Breast epithelium (tissue), 4 donors: ENCODE measurements around the gene GPATCH1. TPM values are rescaled to one million over a fixed set of nuclear protein-coding genes. Genes with fewer than 3 reads are reported as not detected.

Experiments used
- DNase-seq, 2 donors: peaks; one replicate each; pipeline ENCODE4 v3.0.0-alpha.2; 2019; ENCODE audit warnings: low spot score in 2 of 2
- H3K27ac ChIP-seq, 2 donors: fragments of 200-600 bp; sonication (generic) in 1 of 2; one replicate each; pipeline ENCODE4 v1.5.1; 2016 to 2019; ENCODE audit warnings: mild to moderate bottlenecking in 1 of 2
- H3K27me3 ChIP-seq, 2 donors: fragments of 200-600 bp; sonication (generic) in 1 of 2; one replicate each; pipeline versions ENCODE4 v1.5.1 to v1.6.0; 2017 to 2019; ENCODE audit warnings: control low read depth in 1 of 2, mild to moderate bottlenecking in 1 of 2
- H3K36me3 ChIP-seq: fragments of 200-600 bp; one replicate; pipeline ENCODE4 v1.5.1; 2019
- H3K4me1 ChIP-seq, 2 donors: fragments of 200-600 bp; sonication (generic); one replicate each; pipeline ENCODE4 v1.5.1; 2016 to 2019; ENCODE audit warnings: control low read depth in 1 of 2
- H3K4me3 ChIP-seq, 3 donors: fragments of 200-600 bp; sonication (generic); 1 replicate in 2 of 3; 2 replicates in 1 of 3; pipeline ENCODE4 v1.5.1; 2016 to 2019; ENCODE audit warnings: mild to moderate bottlenecking in 3 of 3, moderate library complexity in 2 of 3
- H3K9me3 ChIP-seq, 2 donors: fragments of 200-600 bp; sonication (generic) in 1 of 2; one replicate each; pipeline ENCODE4 v1.5.1; 2016 to 2019; ENCODE audit warnings: control low read depth in 1 of 2
- POLR2A ChIP-seq: fragments of 450-650 bp; IDR thresholded peaks from one replicate; pipeline ENCODE4 v1.6.1; 2016; ENCODE audit warnings: antibody characterized with exemption, mild to moderate bottlenecking, moderate library complexity
- POLR2AphosphoS5 ChIP-seq, 3 donors: sonication (generic); formaldehyde crosslinking; IDR thresholded peaks; one replicate each; pipeline ENCODE4 v1.6.1; 2017; ENCODE audit warnings: antibody characterized with exemption in 3 of 3
- intact Hi-C: fragments of 100-400 bp; cut with DNase I; formaldehyde crosslinking; loops from one replicate; pipeline ENCODE4 v1.15.1; 2023; ENCODE audit warnings: low total_unique reads
- total RNA-seq, 3 donors: library from RNA; depleted of rRNA; stranded (reverse); fragments of >200 nt; gene quantifications; one replicate each; pipeline ENCODE4 v1.1.0, GENCODE V29; 2016
- TF ChIP-seq, protein P1 (sequence below), 3 donors: fragments of 450-650 bp; IDR thresholded peaks; one replicate each; pipeline ENCODE4 v1.5.1; 2016 to 2017; ENCODE audit warnings: antibody characterized with exemption in 3 of 3, mild to moderate bottlenecking in 3 of 3, moderate library complexity in 3 of 3

The GPATCH1 gene
- total RNA-seq, 3 donors from 2014 or later, result 9.4 to 14.2 (median 12.5) TPM

DNA sequence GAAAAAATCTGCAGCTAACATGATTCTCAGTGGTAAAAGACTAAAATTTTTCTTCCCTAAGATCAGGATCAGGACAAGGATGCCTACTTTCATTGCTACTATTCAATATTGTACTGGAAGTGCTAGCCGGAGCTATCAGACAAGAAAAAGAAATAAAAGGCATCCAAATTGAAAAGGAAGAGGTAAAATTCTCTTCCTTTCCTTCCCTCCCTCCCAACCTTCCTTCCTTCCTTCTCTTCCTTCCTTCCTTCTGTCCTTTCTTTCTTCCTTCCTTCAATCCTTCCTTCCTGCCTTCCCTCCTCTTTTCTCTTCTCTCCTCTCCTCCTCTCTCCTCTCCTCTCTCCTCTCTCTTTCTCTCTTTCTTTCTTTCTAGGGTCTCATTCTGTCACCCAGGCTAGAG, 86.5 kb downstream of the GPATCH1 start:
- no peaks in the 10 kb centered on the region for H3K36me3 ChIP-seq
- no peak overlapping the region for H3K27ac ChIP-seq
- H3K4me1 ChIP-seq, result no peaks in the 10 kb centered on the region
- TF ChIP-seq POLR2AphosphoS5 (IDR thresholded peaks at IDR 0.05) (no peak), POLR2A (no peak)
- TF ChIP-seq, protein P1, sequence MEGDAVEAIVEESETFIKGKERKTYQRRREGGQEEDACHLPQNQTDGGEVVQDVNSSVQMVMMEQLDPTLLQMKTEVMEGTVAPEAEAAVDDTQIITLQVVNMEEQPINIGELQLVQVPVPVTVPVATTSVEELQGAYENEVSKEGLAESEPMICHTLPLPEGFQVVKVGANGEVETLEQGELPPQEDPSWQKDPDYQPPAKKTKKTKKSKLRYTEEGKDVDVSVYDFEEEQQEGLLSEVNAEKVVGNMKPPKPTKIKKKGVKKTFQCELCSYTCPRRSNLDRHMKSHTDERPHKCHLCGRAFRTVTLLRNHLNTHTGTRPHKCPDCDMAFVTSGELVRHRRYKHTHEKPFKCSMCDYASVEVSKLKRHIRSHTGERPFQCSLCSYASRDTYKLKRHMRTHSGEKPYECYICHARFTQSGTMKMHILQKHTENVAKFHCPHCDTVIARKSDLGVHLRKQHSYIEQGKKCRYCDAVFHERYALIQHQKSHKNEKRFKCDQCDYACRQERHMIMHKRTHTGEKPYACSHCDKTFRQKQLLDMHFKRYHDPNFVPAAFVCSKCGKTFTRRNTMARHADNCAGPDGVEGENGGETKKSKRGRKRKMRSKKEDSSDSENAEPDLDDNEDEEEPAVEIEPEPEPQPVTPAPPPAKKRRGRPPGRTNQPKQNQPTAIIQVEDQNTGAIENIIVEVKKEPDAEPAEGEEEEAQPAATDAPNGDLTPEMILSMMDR (IDR thresholded peaks at IDR 0.05), result no peak
- no peak for DNase-seq
- H3K9me3 ChIP-seq, result no peaks in the 10 kb centered on the region
- H3K27me3 ChIP-seq, result no peaks in the 10 kb centered on the region
- intact Hi-C loops, result no loop called here
- no peak overlapping the region for H3K4me3 ChIP-seq

DNA sequence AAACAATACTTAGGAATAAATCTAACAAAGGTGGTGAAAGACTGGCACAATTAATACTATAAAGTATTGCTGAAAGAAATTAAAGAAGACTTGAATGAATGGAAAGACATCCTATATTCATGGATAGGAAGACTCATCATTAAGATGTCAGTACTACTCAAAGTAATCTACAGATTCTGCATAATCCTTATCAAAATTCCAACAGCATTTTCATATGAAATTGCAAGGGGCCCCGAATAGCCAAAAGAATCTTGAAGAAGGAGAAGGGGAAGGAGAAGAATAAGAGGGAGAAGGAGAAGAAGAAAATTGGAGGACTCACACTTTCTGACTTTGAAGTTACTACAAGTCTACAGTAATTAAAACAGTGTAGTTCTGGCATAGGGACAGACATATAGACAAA, 87.5 kb downstream of the GPATCH1 start:
- Histone ChIP-seq H3K36me3 (no peaks in the 10 kb centered on the region), H3K4me3 (no peak overlapping the region), H3K4me1 (no peaks in the 10 kb centered on the region), H3K27me3 (no peaks in the 10 kb centered on the region), H3K27ac (no peak overlapping the region), H3K9me3 (no peaks in the 10 kb centered on the region)
- DNase-seq, result no peak
- TF ChIP-seq POLR2AphosphoS5 (IDR thresholded peaks at IDR 0.05) (no peak), POLR2A (no peak)
- TF ChIP-seq, protein P1 (IDR thresholded peaks at IDR 0.05), result no peak
- intact Hi-C loops, result no loop called here

- TF ChIP-seq, protein P1 (IDR thresholded peaks at IDR 0.05), result no peak
- TF ChIP-seq POLR2AphosphoS5 (IDR thresholded peaks at IDR 0.05) (no peak), POLR2A (no peak)
- Histone ChIP-seq H3K36me3 (no peaks in the 10 kb centered on the region), H3K27me3 (no peaks in the 10 kb centered on the region), H3K4me1 (peaks cover 0 to 7% of the 10 kb centered on the region in 2 donors), H3K4me3 (no peak overlapping the region), H3K27ac (no peak overlapping the region), H3K9me3 (no peaks in the 10 kb centered on the region)
- intact Hi-C loops, result loop anchor here (10.0 kb wide), 1 partner anchor 1843 kb away; no protein-coding TSS in a partner anchor
- no peak for DNase-seq
Observed at GRCh38 chr19:33171222-33171795, 90.3 kb downstream of the GPATCH1 start.

DNA sequence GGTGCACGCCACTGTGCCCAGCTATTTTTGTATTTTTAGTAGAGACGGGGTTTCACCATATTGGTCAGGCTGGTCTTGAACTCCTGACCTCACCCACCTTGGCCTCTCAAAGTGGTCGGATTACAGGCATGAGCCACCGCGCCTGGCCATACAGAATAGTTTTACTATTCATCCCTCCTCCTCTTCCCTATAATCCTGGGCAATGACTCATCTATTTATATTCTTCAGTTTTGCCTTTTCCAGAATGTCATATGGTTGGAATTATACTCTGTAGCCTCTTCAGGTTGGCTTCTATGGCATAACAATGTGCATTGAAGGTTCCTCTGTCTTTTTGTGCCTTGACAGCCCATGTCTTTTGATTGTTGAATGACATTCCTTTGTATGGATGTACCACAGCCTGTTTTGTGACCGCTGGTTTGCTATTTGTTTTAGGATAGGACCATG, 91.0 kb downstream of the GPATCH1 start:
- TF ChIP-seq, protein P1 (IDR thresholded peaks at IDR 0.05), result no peak
- TF ChIP-seq POLR2A (no peak), POLR2AphosphoS5 (IDR thresholded peaks at IDR 0.05) (no peak)
- no peaks in the 10 kb centered on the region for H3K9me3 ChIP-seq
- no peaks in the 10 kb centered on the region for H3K36me3 ChIP-seq
- H3K27me3 ChIP-seq, result no peaks in the 10 kb centered on the region
- peaks cover 0 to 7% of the 10 kb centered on the region in 2 donors for H3K4me1 ChIP-seq
- DNase-seq, result no peak
- H3K4me3 ChIP-seq, result no peak overlapping the region
- H3K27ac ChIP-seq, result no peak overlapping the region
- intact Hi-C loops, result loop anchor here (10.0 kb wide), 1 partner anchor 1843 kb away; no protein-coding TSS in a partner anchor

DNA sequence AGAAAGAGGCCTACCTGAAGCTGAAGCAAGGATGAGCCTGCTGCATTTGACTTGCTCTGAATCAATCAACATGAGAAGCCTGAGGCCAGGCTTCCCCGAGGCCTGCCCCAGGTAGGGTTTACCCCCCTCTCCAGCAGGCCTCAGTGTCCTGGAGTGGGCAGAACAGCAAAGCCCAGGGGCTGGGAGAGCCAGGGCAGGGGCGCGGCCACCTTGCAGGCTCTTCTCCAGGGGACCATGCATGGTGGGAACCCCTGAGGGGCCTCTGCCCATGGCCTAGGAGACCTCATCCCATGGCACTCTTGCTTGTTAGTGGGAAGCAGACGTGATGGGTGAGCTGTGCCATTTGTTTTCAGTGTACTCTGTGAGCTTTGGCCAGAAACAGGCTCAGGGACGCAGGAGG, 93.2 kb downstream of the GPATCH1 start:
- H3K27ac ChIP-seq, result no peak overlapping the region
- H3K4me3 ChIP-seq, result no peak overlapping the region
- TF ChIP-seq POLR2AphosphoS5 (IDR thresholded peaks at IDR 0.05) (no peak), POLR2A (no peak)
- TF ChIP-seq, protein P1 (IDR thresholded peaks at IDR 0.05), result no peak
- peaks cover 0 to 7% of the 10 kb centered on the region in 2 donors for H3K4me1 ChIP-seq
- no peaks in the 10 kb centered on the region for H3K27me3 ChIP-seq
- no peak for DNase-seq
- H3K9me3 ChIP-seq, result no peaks in the 10 kb centered on the region
- intact Hi-C loops, result loop anchor here (10.0 kb wide), 1 partner anchor 1841 kb away; no protein-coding TSS in a partner anchor
- no peaks in the 10 kb centered on the region for H3K36me3 ChIP-seq
